Endothelial cell of umbilical vein (primary cell): ENCODE data around the gene MED29. TPM values are rescaled to one million over a fixed set of nuclear protein-coding genes. Genes with fewer than 3 reads are reported as not detected.

Experiments
- BruUV-seq: library from RNA; stranded (reverse); fragments of 400-500 nt; replicated peaks from 2 replicates; lab custom pipeline; 2021; lab: Mats Ljungman, UMichigan
- CTCF ChIA-PET: fragments of 300-600, 350-600 bp; sonication (Branson Sonifier 250); formaldehyde crosslinking; loops from one replicate; lab custom pipeline; 2021; ENCODE audit warnings: antibody characterized with exemption, inconsistent platforms; lab: Charles Lee
- POLR2A ChIA-PET: fragments of 300-600, 350-600 bp; sonication (Branson Sonifier 250); formaldehyde crosslinking; loops from one replicate; lab custom pipeline; 2021; ENCODE audit warnings: antibody characterized with exemption, inconsistent platforms; lab: Charles Lee
- DNase-seq: peaks from one replicate; pipeline ENCODE4 v3.0.0-alpha.2; 2011; ENCODE audit warnings: low read depth, low spot score
- FAIRE-seq: peaks from 2 replicates; lab custom pipeline; 2011; peaks lifted over from hg19 to GRCh38; lab: Jason Lieb, UNC
- H2AFZ ChIP-seq: 2 replicates; pipeline ENCODE4 v1.6.0; 2012; ENCODE audit warnings: low read depth, low read length, control low read depth, inconsistent platforms
- H3K27ac ChIP-seq: 2 replicates; pipeline ENCODE4 v1.5.1; 2011; ENCODE audit warnings: low read depth, mild to moderate bottlenecking, control low read depth, low read length, moderate library complexity; ENCODE audit not compliant: insufficient read depth
- H3K27me3 ChIP-seq, 2 experiments: 2 replicates each; pipeline versions ENCODE4 v1.6.0 to v1.6.1; 2011; ENCODE audit warnings: low read length in 2 of 2, mixed read lengths in 1 of 2; ENCODE audit not compliant: control insufficient read depth in 2 of 2, insufficient read depth in 2 of 2
- H3K36me3 ChIP-seq, 2 experiments: 2 replicates in 1 of 2; 3 replicates in 1 of 2; pipeline ENCODE4 v1.5.1; 2011; ENCODE audit warnings: low read length in 2 of 2, mild to moderate bottlenecking in 1 of 2, moderate library complexity in 1 of 2; ENCODE audit not compliant: control insufficient read depth in 2 of 2, insufficient read depth in 2 of 2; ENCODE audit errors: extremely low read depth in 1 of 2
- H3K4me1 ChIP-seq: 3 replicates; pipeline ENCODE4 v1.5.1; 2011; ENCODE audit warnings: mild to moderate bottlenecking, low read length; ENCODE audit not compliant: control insufficient read depth, insufficient read depth; ENCODE audit errors: extremely low read depth
- H3K4me2 ChIP-seq: 2 replicates; pipeline ENCODE4 v1.6.1; 2011; ENCODE audit warnings: low read length, control low read depth, mixed read lengths; ENCODE audit not compliant: insufficient read depth
- H3K4me3 ChIP-seq, 3 experiments: fragments of 200-600 bp in 1 of 3; sonication (generic), shearing (Covaris generic) in 1 of 3; replicated peaks in 1 of 3; 2 replicates each; pipeline ENCODE4 v1.5.1; 2011 to 2016; ENCODE audit warnings: control low read depth in 3 of 3, low read length in 3 of 3, mild to moderate bottlenecking in 2 of 3, inconsistent platforms in 1 of 3, low read depth in 1 of 3, moderate library complexity in 1 of 3; ENCODE audit not compliant: insufficient read depth in 1 of 3
- H3K79me2 ChIP-seq: 2 replicates; pipeline ENCODE4 v1.6.0; 2012; ENCODE audit warnings: low read length, inconsistent platforms; ENCODE audit not compliant: control insufficient read depth, insufficient read depth
- H3K9ac ChIP-seq: replicated peaks from 2 replicates; pipeline ENCODE3; 2011; ENCODE audit warnings: low read length, control low read depth; ENCODE audit not compliant: insufficient read depth; ENCODE audit errors: extremely low read depth
- H3K9me1 ChIP-seq: replicated peaks from 3 replicates; pipeline ENCODE4 v1.6.0; 2011; ENCODE audit warnings: mild to moderate bottlenecking, low read length; ENCODE audit not compliant: control insufficient read depth, insufficient read depth; ENCODE audit errors: extremely low read depth
- H3K9me3 ChIP-seq: replicated peaks from 2 replicates; pipeline ENCODE4 v1.5.1; 2012; ENCODE audit warnings: low read length, inconsistent platforms; ENCODE audit not compliant: control insufficient read depth, insufficient read depth
- H4K20me1 ChIP-seq: replicated peaks from 2 replicates; pipeline ENCODE3; 2011; ENCODE audit warnings: mild to moderate bottlenecking, low read length; ENCODE audit not compliant: control insufficient read depth, insufficient read depth; ENCODE audit errors: extremely low read depth
- CTCF ChIP-seq, 2 donors: IDR thresholded peaks; 1 replicate in 1 of 2; 2 replicates in 1 of 2; pipeline ENCODE4 v1.5.1; 2011; ENCODE audit warnings: low read length in 2 of 2, mild to moderate bottlenecking in 2 of 2, moderate library complexity in 2 of 2, control low read depth in 1 of 2, inconsistent platforms in 1 of 2, low read depth in 1 of 2; ENCODE audit not compliant: insufficient read depth in 1 of 2; ENCODE audit errors: extremely low read depth in 1 of 2
- EZH2 ChIP-seq: IDR thresholded peaks from 2 replicates; pipeline ENCODE4 v1.6.1; 2012; ENCODE audit warnings: borderline replicate concordance, low read depth, mild to moderate bottlenecking, moderate library complexity, low read length, inconsistent platforms; ENCODE audit not compliant: severe bottlenecking
- FOS ChIP-seq: IDR thresholded peaks from 2 replicates; pipeline ENCODE4 v1.6.1; 2011; ENCODE audit warnings: mild to moderate bottlenecking, low read length, moderate library complexity, borderline replicate concordance; ENCODE audit not compliant: insufficient read depth
- GATA2 ChIP-seq: IDR thresholded peaks from 2 replicates; pipeline ENCODE4 v1.7.0; 2011; ENCODE audit warnings: low read depth, mild to moderate bottlenecking, moderate library complexity, mixed read lengths, low read length; ENCODE audit not compliant: insufficient read length, insufficient read depth
- JUN ChIP-seq: IDR thresholded peaks from 2 replicates; pipeline ENCODE4 v1.6.1; 2011; ENCODE audit warnings: borderline replicate concordance, low read depth; ENCODE audit not compliant: insufficient read length, insufficient read depth
- MAX ChIP-seq: IDR thresholded peaks from 2 replicates; pipeline ENCODE4 v1.6.1; 2011; ENCODE audit not compliant: insufficient read depth, insufficient read length
- MYC ChIP-seq: IDR thresholded peaks from one replicate; pipeline ENCODE4 v1.6.1; 2011; ENCODE audit warnings: mild to moderate bottlenecking, low read depth, low read length
- POLR2A ChIP-seq: IDR thresholded peaks from 2 replicates; pipeline ENCODE4 v1.6.1; 2012; ENCODE audit warnings: low read depth, mild to moderate bottlenecking, control low read depth, low read length
- POLR2AphosphoS5 ChIP-seq: IDR thresholded peaks from 2 replicates; pipeline ENCODE4 v1.6.1; 2012; ENCODE audit warnings: low read depth, mild to moderate bottlenecking, control low read depth, low read length, moderate library complexity; ENCODE audit not compliant: insufficient read depth
- dilution Hi-C: fragments of 300-500 bp; cut with MboI; formaldehyde crosslinking; loops from one replicate; pipeline ENCODE4 v1.15.0; 2019; ENCODE audit warnings: low sequenced_read_pairs; ENCODE audit not compliant: extremely low pct_ligation_motif_present
- intact Hi-C: fragments of 100-400 bp; cut with micrococcal nuclease; formaldehyde crosslinking; loops from one replicate; pipeline ENCODE4 v1.10.0; 2022
- polyA plus RNA-seq, 4 experiments: library from polyadenylated mRNA; depleted of rRNA in 3 of 4; stranded (reverse) in 3 of 4; unstranded in 1 of 4; fragments of >200 nt; gene quantifications; 2 replicates each; pipeline versions ENCODE4 v1.2.1 to v1.2.3, GENCODE V29; 2011 to 2012; ENCODE audit warnings: missing spikeins in 1 of 4
- total RNA-seq: library from RNA; stranded (reverse); gene quantifications from 2 replicates; pipeline ENCODE4 v1.2.3, GENCODE V29; 2021

Gene MED29
- total and polyA plus RNA-seq, 2 donors (not counting 3 experiments of a cell fraction or from before 2014, with no cell fraction given) = 25.5 to 50.4 TPM

- intact Hi-C loops = loop anchor here (1.0 to 5.0 kb wide), 3 partner anchors 19 to 89 kb away; partner anchors contain the start of genes MED29, PAF1, PLEKHG2 and SAMD4B
Measured at GRCh38 chr19:39430675-39431593, 39.8 kb downstream of the MED29 start.

More at GRCh38 chr19:39430675-39431593, 39.8 kb downstream of the MED29 start:
- peak; percentile 99 for DNase-seq
- Histone ChIP-seq H3K27me3 (no peaks in the 10 kb centered on the region), H4K20me1 (no peaks in the 10 kb centered on the region), H3K79me2 (peaks cover 31% of the 10 kb centered on the region), H3K9me1 (no peaks in the 10 kb centered on the region), H2AFZ (no peak overlapping the region), H3K4me3 (no peak overlapping the region), H3K9ac (peak overlapping the region; percentile 86), H3K36me3 (peaks cover 11 to 16% of the 10 kb centered on the region in 2 experiments), H3K9me3 (no peaks in the 10 kb centered on the region), H3K4me1 (peaks cover 31% of the 10 kb centered on the region), H3K4me2 (no peak overlapping the region), H3K27ac (peak overlapping the region; percentile 97)
- dilution Hi-C loops = no loop called here
- TF ChIP-seq MAX (peak; percentile 93), POLR2AphosphoS5 (peak; percentile 68), EZH2 (no peak), MYC (no peak), FOS (peak; percentile 94), GATA2 (no peak), CTCF (IDR thresholded peaks at IDR 0.05; ENCODE audit: extremely low read depth in 1 of 2, insufficient read depth in 1 of 2, low read depth in 1 of 2, low read length in 2 of 2) (no peak), JUN (peak; percentile 99), POLR2A (no peak)
- peak; percentile 100 for FAIRE-seq
- BruUV-seq = TSS peak; percentile 63
- CTCF ChIA-PET = no interaction called here
- POLR2A ChIA-PET = interaction anchor here (0.6 kb wide), 1 partner anchor 278 kb away, joined by 3 read pairs; no protein-coding TSS in a partner anchor
